Measurements from ENCODE around the gene SLC16A3. TPM values are rescaled to one million over a fixed set of nuclear protein-coding genes. Genes with fewer than 3 reads are reported as not detected.

The SLC16A3 gene
- total and polyA plus RNA-seq, 2 donors (not counting 1 experiment from before 2014, with no cell fraction given) = 14.9 to 65.7 TPM

DNA sequence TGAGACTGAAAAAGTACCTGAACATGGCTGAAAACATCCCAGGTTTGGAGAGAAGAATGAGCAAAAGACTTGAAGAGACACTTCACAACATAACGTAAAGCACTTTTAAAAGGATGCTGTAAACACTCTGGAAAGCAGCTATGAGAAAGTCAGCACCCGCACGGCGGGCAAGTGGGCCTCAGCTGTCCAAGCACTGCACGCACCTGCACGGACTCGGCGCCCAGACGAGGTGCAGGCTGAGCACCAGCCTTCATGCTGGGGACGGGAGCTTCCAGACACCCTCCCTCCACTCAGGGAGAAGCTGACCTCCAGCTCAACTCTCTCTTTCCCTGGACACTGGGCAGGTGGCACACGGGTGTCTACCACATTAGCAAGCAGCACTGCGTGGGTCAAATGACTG, 29.3 kb upstream of the SLC16A3 start:
- no peaks in the 10 kb centered on the region for H3K36me3 ChIP-seq (replicated peaks in 1 of 2; ENCODE audit: control extremely low read depth in 1 of 2, control insufficient read depth in 1 of 2, extremely low read depth in 1 of 2, insufficient read depth in 2 of 2, low read length in 1 of 2)
- Mint-ChIP-seq H3K27me3 (no peaks in the 10 kb centered on the region), H3K9me3 (ENCODE audit: insufficient read depth) (no peaks in the 10 kb centered on the region), H3K27ac (no peak overlapping the region), H3K4me3 (no peak overlapping the region), H3K4me1 (peaks cover 8% of the 10 kb centered on the region)
- 97% methylated on average over 12 of the region's 12 CpGs for WGBS (ENCODE audit: insufficient coverage)
- H3K9ac ChIP-seq (ENCODE audit: low read length) = no peak overlapping the region
- peaks cover 6 to 7% of the 10 kb centered on the region in 2 donors for H3K4me1 ChIP-seq (ENCODE audit: control insufficient read depth in 2 of 2, insufficient read depth in 2 of 2, low read length in 2 of 2)
- H2AFZ ChIP-seq (ENCODE audit: insufficient read depth, low read depth, low read length, poor library complexity, severe bottlenecking) = no peak overlapping the region
- no peaks in the 10 kb centered on the region for H3K27me3 ChIP-seq (replicated peaks in 1 of 4; ENCODE audit: control extremely low read depth in 1 of 4, control insufficient read depth in 3 of 4, insufficient read depth in 4 of 4, low read length in 3 of 4)
- CTCF ChIA-PET = no interaction called here
- no peak for TF ChIP-seq EZH2 (IDR thresholded peaks at IDR 0.05; ENCODE audit: borderline replicate concordance, insufficient read depth, low read depth, low read length, poor library complexity, severe bottlenecking)
- TF ChIP-seq, protein P1, sequence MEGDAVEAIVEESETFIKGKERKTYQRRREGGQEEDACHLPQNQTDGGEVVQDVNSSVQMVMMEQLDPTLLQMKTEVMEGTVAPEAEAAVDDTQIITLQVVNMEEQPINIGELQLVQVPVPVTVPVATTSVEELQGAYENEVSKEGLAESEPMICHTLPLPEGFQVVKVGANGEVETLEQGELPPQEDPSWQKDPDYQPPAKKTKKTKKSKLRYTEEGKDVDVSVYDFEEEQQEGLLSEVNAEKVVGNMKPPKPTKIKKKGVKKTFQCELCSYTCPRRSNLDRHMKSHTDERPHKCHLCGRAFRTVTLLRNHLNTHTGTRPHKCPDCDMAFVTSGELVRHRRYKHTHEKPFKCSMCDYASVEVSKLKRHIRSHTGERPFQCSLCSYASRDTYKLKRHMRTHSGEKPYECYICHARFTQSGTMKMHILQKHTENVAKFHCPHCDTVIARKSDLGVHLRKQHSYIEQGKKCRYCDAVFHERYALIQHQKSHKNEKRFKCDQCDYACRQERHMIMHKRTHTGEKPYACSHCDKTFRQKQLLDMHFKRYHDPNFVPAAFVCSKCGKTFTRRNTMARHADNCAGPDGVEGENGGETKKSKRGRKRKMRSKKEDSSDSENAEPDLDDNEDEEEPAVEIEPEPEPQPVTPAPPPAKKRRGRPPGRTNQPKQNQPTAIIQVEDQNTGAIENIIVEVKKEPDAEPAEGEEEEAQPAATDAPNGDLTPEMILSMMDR (IDR thresholded peaks at IDR 0.05) = no peak
- H3K27ac ChIP-seq (ENCODE audit: low read length in 2 of 2) = no peak overlapping the region
- intact Hi-C loops (cut with micrococcal nuclease) = no loop called here
- no peak overlapping the region for H3K4me3 ChIP-seq (ENCODE audit: control extremely low read depth in 1 of 5, extremely low read depth in 1 of 5, insufficient read depth in 1 of 5, low read depth in 2 of 5, low read length in 4 of 5)
- H4K20me1 ChIP-seq (ENCODE audit: control insufficient read depth, insufficient read depth, low read length, poor library complexity, severe bottlenecking) = no peaks in the 10 kb centered on the region
- POLR2A ChIA-PET = interaction anchor here (0.7 kb wide), 1 partner anchor 916 kb away, joined by 5 read pairs; no protein-coding TSS in a partner anchor
- ATAC-seq (ENCODE audit: low read depth) (no peak), DNase-seq (no peak)
- H3K79me2 ChIP-seq (ENCODE audit: control insufficient read depth, insufficient read depth, low read length) = peaks cover 3% of the 10 kb centered on the region
- H3K9me3 ChIP-seq (ENCODE audit: control extremely low read depth in 1 of 3, control insufficient read depth in 2 of 3, insufficient read depth in 1 of 3, low read length in 2 of 3) = no peaks in the 10 kb centered on the region
- no peak overlapping the region for H3K4me2 ChIP-seq (replicated peaks; ENCODE audit: low read depth, low read length, poor library complexity, severe bottlenecking)

DNA sequence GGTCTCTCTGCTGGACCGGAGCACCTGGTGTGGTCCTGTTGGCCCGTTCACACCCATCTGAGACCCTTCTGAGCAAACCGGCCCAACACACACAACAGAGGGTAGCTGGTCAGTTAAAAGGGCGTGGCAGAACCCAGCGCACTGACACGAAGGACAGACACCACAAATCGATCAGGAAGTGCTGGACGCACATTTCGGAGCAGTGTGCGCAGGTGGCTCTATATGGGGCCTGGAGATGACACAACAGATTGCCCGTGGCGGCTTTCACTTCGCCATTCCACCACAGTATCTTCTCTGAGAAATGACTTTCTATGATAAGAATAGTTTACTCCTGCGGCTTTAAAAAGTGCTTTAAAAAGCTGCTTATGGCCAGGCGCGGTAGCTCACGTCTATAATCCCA, 28.7 kb upstream of the SLC16A3 start:
- intact Hi-C loops (cut with micrococcal nuclease) = loop anchor here (10.0 kb wide), 1 partner anchor 215 kb away; the partner anchor contains the start of genes HEXD and OGFOD3
- TF ChIP-seq, protein P1 (IDR thresholded peaks at IDR 0.05) = no peak
- TF ChIP-seq EZH2 (IDR thresholded peaks at IDR 0.05; ENCODE audit: borderline replicate concordance, insufficient read depth, low read depth, low read length, poor library complexity, severe bottlenecking) = no peak
- H3K36me3 ChIP-seq (replicated peaks in 1 of 2; ENCODE audit: control extremely low read depth in 1 of 2, control insufficient read depth in 1 of 2, extremely low read depth in 1 of 2, insufficient read depth in 2 of 2, low read length in 1 of 2) = no peaks in the 10 kb centered on the region
- Mint-ChIP-seq H3K27ac (no peak overlapping the region), H3K4me1 (peaks cover 8% of the 10 kb centered on the region), H3K9me3 (ENCODE audit: insufficient read depth) (no peaks in the 10 kb centered on the region), H3K4me3 (no peak overlapping the region), H3K27me3 (no peaks in the 10 kb centered on the region)
- H3K9me3 ChIP-seq (ENCODE audit: control extremely low read depth in 1 of 3, control insufficient read depth in 2 of 3, insufficient read depth in 1 of 3, low read length in 2 of 3) = no peaks in the 10 kb centered on the region
- no peak overlapping the region for H3K4me3 ChIP-seq (ENCODE audit: control extremely low read depth in 1 of 5, extremely low read depth in 1 of 5, insufficient read depth in 1 of 5, low read depth in 2 of 5, low read length in 4 of 5)
- no peaks in the 10 kb centered on the region for H4K20me1 ChIP-seq (ENCODE audit: control insufficient read depth, insufficient read depth, low read length, poor library complexity, severe bottlenecking)
- H3K27ac ChIP-seq (ENCODE audit: low read length in 2 of 2) = no peak overlapping the region
- DNase-seq (no peak), ATAC-seq (ENCODE audit: low read depth) (no peak)
- peaks cover 6 to 7% of the 10 kb centered on the region in 2 donors for H3K4me1 ChIP-seq (ENCODE audit: control insufficient read depth in 2 of 2, insufficient read depth in 2 of 2, low read length in 2 of 2)
- H3K9ac ChIP-seq (ENCODE audit: low read length) = no peak overlapping the region
- peaks cover 3% of the 10 kb centered on the region for H3K79me2 ChIP-seq (ENCODE audit: control insufficient read depth, insufficient read depth, low read length)
- ChIA-PET POLR2A (no interaction called here), CTCF (interaction anchor here (1.0 kb wide), 1 partner anchor 8 kb away, joined by 3 read pairs; no protein-coding TSS in a partner anchor)
- no peak overlapping the region for H3K4me2 ChIP-seq (replicated peaks; ENCODE audit: low read depth, low read length, poor library complexity, severe bottlenecking)
- WGBS (ENCODE audit: insufficient coverage) = 96% methylated on average over 13 of the region's 17 CpGs
- H3K27me3 ChIP-seq (replicated peaks in 1 of 4; ENCODE audit: control extremely low read depth in 1 of 4, control insufficient read depth in 3 of 4, insufficient read depth in 4 of 4, low read length in 3 of 4) = no peaks in the 10 kb centered on the region
- H2AFZ ChIP-seq (ENCODE audit: insufficient read depth, low read depth, low read length, poor library complexity, severe bottlenecking) = no peak overlapping the region

Data from B cell (primary cell).